ENCODE data around the gene GPC2. TPM values are rescaled to one million over a fixed set of nuclear protein-coding genes. Genes with fewer than 3 reads are reported as not detected.

Gene GPC2
- polyA plus RNA-seq, 1 donor: 11.5 TPM

- no peak for DNase-seq
Measured at GRCh38 chr7:100122568-100122967, 54.6 kb downstream of the GPC2 start.

- no peak for DNase-seq
Measured at GRCh38 chr7:100122067-100122466, 55.1 kb downstream of the GPC2 start.

- no peak for DNase-seq
Measured at GRCh38 chr7:100120733-100121036, 56.5 kb downstream of the GPC2 start.

GRCh38 chr7:100119970-100120732 is 57.0 kb downstream of the GPC2 start:
- no peak for DNase-seq

Other genes starting within 250 kb of the GPC2 start
- gene GJC3, start 247.8 kb downstream of the GPC2 start, polyA plus RNA-seq (ENCODE audit: insufficient read length): 0.73 TPM
- 51.8 TPM for gene AZGP1, start 201.3 kb downstream of the GPC2 start, polyA plus RNA-seq (ENCODE audit: insufficient read length)
- gene ZKSCAN1, start 161.8 kb downstream of the GPC2 start, polyA plus RNA-seq (ENCODE audit: insufficient read length): 76.7 TPM
- 24.7 TPM for gene ZSCAN21, start 127.6 kb downstream of the GPC2 start, polyA plus RNA-seq (ENCODE audit: insufficient read length)
- 60.6 TPM for gene ZNF3, start 95.7 kb downstream of the GPC2 start, polyA plus RNA-seq (ENCODE audit: insufficient read length)
- 126 TPM for gene COPS6, start 88.4 kb downstream of the GPC2 start, polyA plus RNA-seq (ENCODE audit: insufficient read length)
- gene MCM7, start 76.0 kb downstream of the GPC2 start, polyA plus RNA-seq (ENCODE audit: insufficient read length): 177 TPM
- gene AP4M1, start 75.7 kb downstream of the GPC2 start, polyA plus RNA-seq (ENCODE audit: insufficient read length): 33.2 TPM
- gene TAF6, start 58.0 kb downstream of the GPC2 start, polyA plus RNA-seq (ENCODE audit: insufficient read length): 67.9 TPM
- 46.7 TPM for gene CNPY4, start 57.7 kb downstream of the GPC2 start, polyA plus RNA-seq (ENCODE audit: insufficient read length)
- gene MBLAC1, start 50.4 kb downstream of the GPC2 start, polyA plus RNA-seq (ENCODE audit: insufficient read length): 1.3 TPM
- gene LAMTOR4, start 28.5 kb downstream of the GPC2 start, polyA plus RNA-seq (ENCODE audit: insufficient read length): 91.2 TPM
- gene TRAPPC14, start 18.7 kb downstream of the GPC2 start, polyA plus RNA-seq (ENCODE audit: insufficient read length): 22.3 TPM
- gene GAL3ST4, start 8.8 kb downstream of the GPC2 start, polyA plus RNA-seq (ENCODE audit: insufficient read length): 6.2 TPM
- 30.7 TPM for gene STAG3, start 537 bp upstream of the GPC2 start, polyA plus RNA-seq (ENCODE audit: insufficient read length)
- 9.7 TPM for gene PVRIG, start 42.6 kb upstream of the GPC2 start, polyA plus RNA-seq (ENCODE audit: insufficient read length)
- gene SPDYE3, start 130.3 kb upstream of the GPC2 start, polyA plus RNA-seq (ENCODE audit: insufficient read length): 9.6 TPM
- gene PILRB, start 180.7 kb upstream of the GPC2 start, polyA plus RNA-seq (ENCODE audit: insufficient read length): 74.1 TPM
- gene PILRA, start 196.1 kb upstream of the GPC2 start, polyA plus RNA-seq (ENCODE audit: insufficient read length): 12.6 TPM